Liver (tissue), 9 donors: ENCODE data around the gene PLXNA2. TPM values are rescaled to one million over a fixed set of nuclear protein-coding genes. Genes with fewer than 3 reads are reported as not detected.

Experiments used
- DNase-seq: peaks from one replicate; pipeline ENCODE4 v3.0.0-alpha.2; 2017; ENCODE audit warnings: low spot score
- H3K27ac ChIP-seq, 2 donors: one replicate each; pipeline ENCODE4 v1.7.0; 2013; ENCODE audit warnings: inconsistent platforms in 2 of 2, low read length in 2 of 2, control low read depth in 1 of 2, low read depth in 1 of 2, mild to moderate bottlenecking in 1 of 2
- H3K27me3 ChIP-seq, 4 donors: one replicate each; pipeline versions ENCODE4 v1.6.1 to v1.7.0; 2013; ENCODE audit warnings: low read length in 3 of 4, inconsistent platforms in 1 of 4, mild to moderate bottlenecking in 1 of 4, moderate library complexity in 1 of 4; ENCODE audit not compliant: control insufficient read depth in 4 of 4, insufficient read depth in 4 of 4
- H3K36me3 ChIP-seq, 4 donors: one replicate each; pipeline versions ENCODE4 v1.6.1 to v1.7.0; 2013; ENCODE audit warnings: low read length in 3 of 4, mild to moderate bottlenecking in 3 of 4, low read depth in 1 of 4, moderate library complexity in 1 of 4; ENCODE audit not compliant: control insufficient read depth in 4 of 4, insufficient read depth in 3 of 4
- H3K4me1 ChIP-seq, 4 donors: one replicate each; pipeline versions ENCODE4 v1.6.1 to v1.7.0; 2013; ENCODE audit warnings: low read length in 3 of 4, mild to moderate bottlenecking in 3 of 4, moderate library complexity in 1 of 4; ENCODE audit not compliant: control insufficient read depth in 4 of 4, insufficient read depth in 4 of 4
- H3K4me3 ChIP-seq, 3 donors: one replicate each; pipeline versions ENCODE4 v1.6.1 to v1.7.0; 2013; ENCODE audit warnings: low read length in 3 of 3, control low read depth in 1 of 3, low read depth in 1 of 3, mild to moderate bottlenecking in 1 of 3
- H3K9ac ChIP-seq, 2 donors: one replicate each; pipeline ENCODE4 v1.7.0; 2013; ENCODE audit warnings: low read length in 2 of 2, mild to moderate bottlenecking in 2 of 2, moderate library complexity in 2 of 2, control low read depth in 1 of 2, low read depth in 1 of 2
- H3K9me3 ChIP-seq, 4 donors: one replicate each; pipeline versions ENCODE4 v1.6.1 to v1.7.0; 2013; ENCODE audit warnings: low read length in 3 of 4; ENCODE audit not compliant: control insufficient read depth in 4 of 4
- ATF3 ChIP-seq: IDR thresholded peaks from 2 replicates; pipeline ENCODE4 v1.6.1; 2016; ENCODE audit warnings: antibody characterized with exemption
- CTCF ChIP-seq: fragments of 150-350 bp; IDR thresholded peaks from 2 replicates; pipeline ENCODE4 v1.5.1; 2017; ENCODE audit warnings: improper control_type of control experiment, low read depth, low read length; ENCODE audit not compliant: missing input control
- EGR1 ChIP-seq, 2 donors: IDR thresholded peaks; 2 replicates each; pipeline ENCODE4 v1.6.1; 2016 to 2018; ENCODE audit warnings: antibody characterized with exemption in 2 of 2, low read depth in 2 of 2
- FOXA1 ChIP-seq: IDR thresholded peaks from 2 replicates; pipeline ENCODE4 v1.6.1; 2016; ENCODE audit warnings: antibody characterized with exemption
- FOXA2 ChIP-seq: IDR thresholded peaks from 2 replicates; pipeline ENCODE4 v1.6.1; 2016; ENCODE audit warnings: antibody characterized with exemption
- GABPA ChIP-seq, 2 donors: IDR thresholded peaks in 1 of 2; conservative IDR thresholded peaks in 1 of 2; 2 replicates each; pipeline ENCODE4 v1.6.1; 2016; ENCODE audit warnings: antibody characterized with exemption in 2 of 2, mild to moderate bottlenecking in 1 of 2, moderate library complexity in 1 of 2
- HNF4A ChIP-seq, 2 donors: conservative IDR thresholded peaks; 2 replicates each; pipeline ENCODE4 v1.6.1; 2016; ENCODE audit warnings: antibody characterized with exemption in 2 of 2, mild to moderate bottlenecking in 2 of 2
- HNF4G ChIP-seq: IDR thresholded peaks from 2 replicates; pipeline ENCODE4 v1.6.1; 2016; ENCODE audit warnings: antibody characterized with exemption
- JUND ChIP-seq, 2 donors: IDR thresholded peaks; 2 replicates each; pipeline ENCODE4 v1.6.1; 2016; ENCODE audit warnings: antibody characterized with exemption in 2 of 2
- MAX ChIP-seq: IDR thresholded peaks from 2 replicates; pipeline ENCODE4 v1.6.1; 2016; ENCODE audit warnings: antibody characterized with exemption
- NR2F2 ChIP-seq: IDR thresholded peaks from 2 replicates; pipeline ENCODE4 v1.6.1; 2016; ENCODE audit warnings: antibody characterized with exemption
- RAD21 ChIP-seq, 2 donors: IDR thresholded peaks; 2 replicates each; pipeline ENCODE4 v1.6.1; 2016; ENCODE audit warnings: antibody characterized with exemption in 2 of 2, mild to moderate bottlenecking in 2 of 2
- RXRA ChIP-seq, 2 donors: IDR thresholded peaks; 2 replicates each; pipeline ENCODE4 v1.6.1; 2017 to 2018; ENCODE audit warnings: antibody characterized with exemption in 2 of 2, mild to moderate bottlenecking in 1 of 2
- SP1 ChIP-seq: IDR thresholded peaks from 2 replicates; pipeline ENCODE4 v1.6.1; 2018; ENCODE audit warnings: antibody characterized with exemption, mild to moderate bottlenecking
- TAF1 ChIP-seq: conservative IDR thresholded peaks from 2 replicates; pipeline ENCODE4 v1.6.1; 2016; ENCODE audit warnings: antibody characterized with exemption, mild to moderate bottlenecking
- YY1 ChIP-seq: IDR thresholded peaks from 2 replicates; pipeline ENCODE4 v1.6.1; 2016; ENCODE audit warnings: antibody characterized with exemption, mild to moderate bottlenecking
- ZBTB33 ChIP-seq: IDR thresholded peaks from 2 replicates; pipeline ENCODE4 v1.6.1; 2016; ENCODE audit warnings: antibody characterized with exemption
- WGBS: extraction: QIAGEN DNeasy Blood & Tissue Kit; methylation state at CpG from one replicate; pipeline ENCODE4 v1.1.7; 2013; 5-methylcytosine and 5-hydroxymethylcytosine counted together
- polyA plus RNA-seq, 2 donors: library from polyadenylated mRNA; stranded (reverse) in 1 of 2; unstranded in 1 of 2; fragments of 200-250 nt in 1 of 2; fragments of >200 nt in 1 of 2; fragmentation: Nextera tagmentation in 1 of 2; extraction: Ambion mirVana in 1 of 2; gene quantifications; one replicate each; pipeline versions ENCODE4 v1.2.1 to v1.2.3, GENCODE V29; 2013 to 2015
- total RNA-seq, 2 donors: library from RNA; depleted of rRNA; stranded (reverse); fragments of >200 nt; gene quantifications; one replicate each; pipeline ENCODE4 v1.2.3, GENCODE V29; 2014
- donor health status: healthy.
- donor health status: healthy.
- donor health status: healthy.
- donor health status: healthy.
- donor health status: healthy.

The PLXNA2 gene
- total and polyA plus RNA-seq, 4 donors, result 1.8 to 9.2 (median 2.8) TPM

DNA sequence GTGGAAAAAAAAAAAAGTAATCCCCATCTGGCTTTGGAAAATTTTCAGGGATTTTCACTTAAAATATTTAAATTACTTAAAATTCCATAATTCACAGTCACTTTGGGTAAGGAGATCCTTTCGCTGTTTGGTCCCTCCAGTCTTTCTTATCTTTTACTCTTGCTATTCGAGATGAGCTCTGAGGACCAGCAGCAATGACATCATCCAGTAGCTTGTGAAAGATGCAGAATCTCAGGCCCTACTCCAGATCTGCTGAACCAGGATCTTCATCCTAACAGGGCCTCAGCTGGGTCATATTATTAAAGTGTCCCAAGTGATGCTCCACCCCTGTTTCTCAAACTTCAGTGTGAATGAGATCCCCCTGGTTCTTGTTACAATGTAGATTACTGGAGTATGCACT, 46.9 kb upstream of the PLXNA2 start:
- H3K36me3 ChIP-seq, result no peaks in the 10 kb centered on the region
- no peak overlapping the region for H3K4me3 ChIP-seq
- no peak overlapping the region for H3K9ac ChIP-seq
- H3K9me3 ChIP-seq, result no peaks in the 10 kb centered on the region
- no peak overlapping the region for H3K27ac ChIP-seq
- WGBS, result 87% methylated on average over 2 of the region's 2 CpGs
- no peak for TF ChIP-seq GABPA (IDR thresholded peaks at IDR 0.05 in 1 of 2, conservative IDR thresholded peaks at IDR 0.05 in 1 of 2)
- no peak for TF ChIP-seq HNF4A (conservative IDR thresholded peaks at IDR 0.05)
- DNase-seq, result no peak
- H3K27me3 ChIP-seq, result no peaks in the 10 kb centered on the region
- peaks cover 3 to 12% (median 7%) of the 10 kb centered on the region in 4 donors for H3K4me1 ChIP-seq

DNA sequence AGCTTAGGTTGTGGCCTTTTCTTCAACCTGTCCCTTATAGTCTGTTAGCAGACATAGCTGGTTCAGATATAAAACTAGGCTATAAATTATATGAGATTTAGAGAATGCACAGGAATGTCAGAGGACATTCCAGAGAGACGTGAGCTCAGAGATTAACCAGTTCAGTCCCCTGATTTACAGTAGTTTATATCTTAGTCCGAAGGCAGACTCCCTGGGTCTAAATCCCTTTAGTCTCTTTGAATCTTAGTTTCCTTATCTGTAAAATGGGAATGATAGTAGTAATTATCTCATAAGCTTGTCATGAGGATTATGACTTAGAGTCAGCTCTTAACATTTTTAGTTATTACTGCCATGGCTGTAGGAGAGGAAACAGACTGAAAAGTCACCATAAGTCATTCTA, 45.5 kb upstream of the PLXNA2 start:
- Histone ChIP-seq H3K9me3 (no peaks in the 10 kb centered on the region), H3K27me3 (no peaks in the 10 kb centered on the region), H3K36me3 (no peaks in the 10 kb centered on the region), H3K9ac (no peak overlapping the region), H3K4me3 (no peak overlapping the region), H3K27ac (no peak overlapping the region), H3K4me1 (peaks cover 3 to 12% (median 7%) of the 10 kb centered on the region in 4 donors)
- TF ChIP-seq YY1 (no peak), HNF4A (conservative IDR thresholded peaks at IDR 0.05) (no peak), GABPA (IDR thresholded peaks at IDR 0.05 in 1 of 2, conservative IDR thresholded peaks at IDR 0.05 in 1 of 2) (no peak), TAF1 (no peak)
- DNase-seq, result no peak
- 85% methylated on average over 2 of the region's 2 CpGs for WGBS

GRCh38 chr1:208288495-208288894, 44.3 kb upstream of the PLXNA2 start:
- no peak for DNase-seq
- no peak for TF ChIP-seq HNF4G
- TF ChIP-seq SP1, result no peak
- TF ChIP-seq ZBTB33, result no peak
- TF ChIP-seq FOXA2, result no peak
- no peak for TF ChIP-seq TAF1
- 90% methylated on average over 4 of the region's 4 CpGs for WGBS
- no peaks in the 10 kb centered on the region for H3K9me3 ChIP-seq
- no peak overlapping the region for H3K27ac ChIP-seq
- H3K27me3 ChIP-seq, result no peaks in the 10 kb centered on the region
- H3K9ac ChIP-seq, result no peak overlapping the region
- H3K4me3 ChIP-seq, result no peak overlapping the region
- H3K36me3 ChIP-seq, result no peaks in the 10 kb centered on the region
- H3K4me1 ChIP-seq, result peaks cover 3 to 12% (median 7%) of the 10 kb centered on the region in 4 donors

DNA sequence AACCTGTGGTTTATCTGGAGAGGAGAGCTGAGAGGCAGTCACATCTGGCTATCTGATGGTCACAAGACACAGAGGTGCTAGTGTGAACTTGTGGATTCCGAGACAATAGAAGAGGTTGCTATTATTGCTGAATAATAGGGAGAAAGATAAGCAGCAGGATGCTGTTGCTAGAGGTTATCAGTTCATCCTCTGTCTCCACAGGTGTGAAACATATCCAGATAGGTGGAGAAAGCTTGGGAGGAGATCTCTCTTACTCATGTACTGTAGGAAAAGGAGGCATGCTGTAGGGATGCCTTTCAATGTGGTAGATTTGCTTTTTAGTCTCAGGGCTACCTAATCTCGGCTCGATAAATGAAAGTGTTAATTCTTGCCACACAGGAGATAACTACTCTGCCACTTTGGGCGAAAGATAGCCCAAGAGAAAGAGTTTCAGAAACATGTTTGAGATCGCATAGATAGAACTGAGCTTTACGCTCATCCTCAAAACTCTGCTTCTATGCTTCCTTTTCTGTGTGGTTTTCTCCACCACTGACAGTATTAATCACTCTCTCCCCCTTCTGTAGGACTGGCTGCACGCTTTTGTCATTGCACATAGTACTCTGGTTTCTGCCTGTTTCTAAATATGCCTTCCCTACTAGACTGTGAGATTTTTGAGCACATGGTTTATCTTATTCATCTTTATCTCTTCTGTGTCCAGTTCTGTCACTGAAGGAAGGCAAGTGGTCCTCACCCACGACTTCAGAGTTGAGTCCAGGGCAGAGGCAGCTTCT, 36.7 kb upstream of the PLXNA2 start:
- Histone ChIP-seq H3K4me3 (no peak overlapping the region), H3K27ac (no peak overlapping the region), H3K9ac (no peak overlapping the region), H3K9me3 (no peaks in the 10 kb centered on the region), H3K27me3 (no peaks in the 10 kb centered on the region), H3K4me1 (no peaks in the 10 kb centered on the region), H3K36me3 (no peaks in the 10 kb centered on the region)
- DNase-seq, result no peak
- 65% methylated on average over 8 of the region's 8 CpGs for WGBS
- TF ChIP-seq ATF3 (no peak), RXRA (IDR thresholded peaks at IDR 0.05) (no peak), HNF4G (no peak), GABPA (IDR thresholded peaks at IDR 0.05 in 1 of 2, conservative IDR thresholded peaks at IDR 0.05 in 1 of 2) (no peak), CTCF (no peak), NR2F2 (no peak), EGR1 (IDR thresholded peaks at IDR 0.05; ENCODE audit: low read depth in 2 of 2) (no peak), MAX (no peak), FOXA2 (no peak), ZBTB33 (no peak), YY1 (no peak), RAD21 (IDR thresholded peaks at IDR 0.05) (no peak), FOXA1 (no peak), JUND (IDR thresholded peaks at IDR 0.05) (no peak), TAF1 (no peak)
